Fibroblast of skin of left biceps (primary cell): ENCODE data around the gene GPC3.

Experiments used
- DNase-seq, 2 experiments: peaks; one replicate each; pipeline ENCODE4 v3.0.0-alpha.2; 2013; ENCODE audit warnings: low read depth in 2 of 2

Gene GPC3

DNA sequence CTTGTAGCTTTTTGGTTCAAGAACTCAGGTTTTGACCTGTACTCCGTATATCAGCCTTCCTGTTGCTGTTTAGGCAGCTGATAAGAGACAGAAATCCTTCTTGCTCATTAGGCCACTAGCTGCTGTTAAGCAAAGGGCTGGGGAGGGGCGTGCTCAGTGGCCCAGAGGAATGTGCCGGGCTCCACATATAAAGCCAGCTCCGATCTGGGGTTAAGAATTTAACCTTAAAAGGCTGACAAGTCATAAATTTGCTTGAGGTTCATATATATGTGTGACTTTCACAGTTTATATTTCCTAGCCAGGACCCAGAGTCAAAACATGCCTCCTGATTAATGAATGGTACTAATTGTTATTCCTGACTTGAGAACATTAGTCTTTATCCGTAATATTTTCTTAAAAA, 15.3 kb downstream of the GPC3 start:
- no peak for DNase-seq

DNA sequence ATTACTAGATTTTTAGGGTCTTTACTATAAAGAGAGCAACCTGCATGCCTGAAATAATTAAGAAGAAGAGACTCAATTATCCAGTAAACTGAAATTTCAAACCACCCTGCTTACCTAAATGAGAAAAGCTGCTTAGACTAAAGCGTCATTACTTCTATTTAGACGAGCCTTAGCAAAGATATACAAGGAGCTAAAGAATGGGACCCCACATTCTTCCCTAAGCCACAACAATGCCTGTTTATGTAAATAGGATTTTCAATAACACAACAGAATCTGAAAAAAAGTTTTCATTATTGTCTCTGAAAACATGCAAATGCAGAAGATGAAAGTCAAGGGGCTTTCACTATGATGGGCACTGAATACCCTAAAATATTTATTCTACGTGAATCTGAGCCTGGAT, 16.2 kb downstream of the GPC3 start:
- DNase-seq = no peak

DNA sequence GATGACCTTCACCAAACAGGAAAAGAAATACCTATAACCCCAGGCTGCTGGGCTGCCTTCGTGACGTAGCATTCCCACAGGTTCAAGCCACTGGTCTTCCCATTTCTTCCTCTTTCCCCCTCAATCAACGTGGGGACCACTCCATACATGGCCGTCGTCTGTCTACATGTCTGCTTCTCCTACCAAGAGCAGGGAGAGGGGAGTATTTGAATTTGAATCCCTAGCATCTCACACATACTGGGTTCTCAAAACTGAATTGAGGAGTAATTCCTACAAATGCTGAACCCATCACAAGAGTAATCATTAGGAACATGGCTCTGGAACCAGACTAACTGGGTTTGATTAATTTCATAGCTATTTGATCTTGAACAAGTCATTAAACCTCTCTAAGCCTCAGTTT, 17.3 kb downstream of the GPC3 start:
- DNase-seq = no peak

DNA sequence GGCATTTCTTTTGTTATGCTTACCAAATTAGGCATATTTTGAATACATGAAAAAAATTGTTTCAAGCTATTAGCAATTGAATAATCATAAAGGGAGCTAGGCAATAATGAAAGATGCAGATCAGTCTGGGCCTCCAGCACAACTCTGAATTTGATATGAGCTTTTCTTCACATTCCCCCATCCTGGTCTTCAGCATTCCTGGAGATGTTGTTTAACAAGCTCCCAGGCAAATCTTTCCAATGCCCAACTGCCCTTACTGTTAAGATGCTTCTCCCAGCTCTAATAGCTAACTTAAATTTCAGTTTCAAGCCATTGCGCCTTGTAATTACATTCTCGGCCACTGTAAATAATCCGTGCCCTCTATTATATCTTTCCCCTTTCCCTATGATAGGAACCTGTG, 19.2 kb downstream of the GPC3 start:
- no peak for DNase-seq

DNA sequence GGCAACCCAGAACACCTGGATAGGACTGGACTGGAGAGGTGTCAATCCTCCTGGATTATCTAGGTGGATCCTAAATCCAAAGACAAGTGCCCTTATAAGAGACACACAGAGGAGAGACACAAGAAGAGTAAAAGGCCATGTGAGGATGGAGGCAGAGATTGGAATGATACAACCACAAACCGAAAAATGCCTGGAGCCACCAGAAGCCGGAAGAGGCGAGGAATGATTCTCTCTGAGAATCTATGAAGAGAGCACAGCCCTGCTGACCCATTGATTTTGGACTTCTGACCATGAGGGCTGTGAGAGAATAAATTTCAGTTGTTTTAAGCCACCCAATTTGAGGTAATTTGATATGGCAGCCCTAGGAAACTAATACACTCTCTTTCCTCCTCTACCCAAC, 20.1 kb downstream of the GPC3 start:
- DNase-seq = no peak

DNA sequence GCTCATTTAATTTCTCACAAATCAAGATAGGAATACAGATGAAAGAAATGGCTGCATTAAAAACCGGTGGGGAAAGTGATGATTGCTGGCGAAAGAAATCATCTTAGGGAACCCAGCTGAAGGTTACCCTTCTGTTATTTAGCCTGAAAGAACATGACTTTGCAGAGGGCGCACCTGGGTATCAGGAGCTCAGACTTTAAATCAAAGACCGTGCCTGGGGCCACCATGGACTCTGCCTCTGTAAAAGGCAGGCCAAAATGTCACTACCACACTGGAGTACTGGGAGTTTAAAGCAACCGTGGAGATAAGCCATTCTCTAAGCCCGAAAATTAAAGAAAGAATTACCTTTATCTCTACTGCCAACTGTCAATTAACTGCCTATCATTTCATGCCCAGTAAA, 24.3 kb downstream of the GPC3 start:
- DNase-seq = no peak

DNA sequence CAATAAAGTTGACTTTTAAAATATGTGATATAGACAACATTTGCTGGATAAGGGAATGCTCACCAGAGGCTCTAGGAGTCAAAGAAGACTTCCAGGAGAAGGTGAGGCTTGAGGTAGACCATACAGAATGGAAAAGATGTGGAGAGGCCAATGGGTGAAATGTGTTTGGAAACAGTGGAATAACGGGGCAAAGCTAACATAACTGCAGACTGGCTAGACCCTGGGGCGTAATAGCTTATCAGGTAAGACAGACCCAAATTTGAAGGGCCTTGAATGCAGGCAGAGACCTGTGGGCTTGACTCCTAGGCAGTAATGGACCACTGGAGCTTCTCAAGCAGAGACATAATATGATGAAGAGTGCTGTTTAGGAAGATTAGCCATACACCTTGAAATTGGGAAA, 25.4 kb downstream of the GPC3 start:
- DNase-seq = no peak

DNA sequence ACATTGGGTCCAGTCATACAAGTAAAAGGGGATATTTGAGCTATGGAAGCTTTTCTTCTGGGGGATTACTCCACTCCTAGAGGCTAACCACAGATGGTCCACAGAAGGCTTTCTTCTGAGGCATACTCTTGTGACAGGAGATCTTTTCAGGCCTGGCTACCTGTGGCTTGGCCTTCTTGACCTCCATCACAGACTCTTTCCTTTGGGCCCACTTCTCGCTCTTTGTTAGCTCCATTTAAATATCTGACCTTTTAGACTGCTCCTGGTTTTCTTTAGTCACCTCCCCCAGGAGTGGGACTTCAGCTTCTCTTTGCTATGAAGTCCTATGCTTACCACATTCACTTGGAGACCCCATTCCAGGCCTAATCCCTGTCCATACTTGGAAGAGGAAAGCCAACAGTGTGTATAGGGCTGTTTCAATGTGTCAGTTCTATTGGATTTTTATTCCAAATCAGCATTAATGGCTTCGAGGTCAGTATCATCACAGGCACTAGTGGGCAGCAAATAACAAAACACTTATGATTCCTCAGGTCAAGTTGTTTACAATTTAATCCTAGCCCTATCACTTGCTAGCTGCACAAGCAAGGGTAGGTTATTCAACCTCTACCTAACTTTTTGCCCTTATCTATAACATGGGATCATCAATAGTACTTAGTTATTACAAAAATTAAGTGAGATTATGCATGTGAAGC, 26.3 kb downstream of the GPC3 start:
- no peak for DNase-seq

DNA sequence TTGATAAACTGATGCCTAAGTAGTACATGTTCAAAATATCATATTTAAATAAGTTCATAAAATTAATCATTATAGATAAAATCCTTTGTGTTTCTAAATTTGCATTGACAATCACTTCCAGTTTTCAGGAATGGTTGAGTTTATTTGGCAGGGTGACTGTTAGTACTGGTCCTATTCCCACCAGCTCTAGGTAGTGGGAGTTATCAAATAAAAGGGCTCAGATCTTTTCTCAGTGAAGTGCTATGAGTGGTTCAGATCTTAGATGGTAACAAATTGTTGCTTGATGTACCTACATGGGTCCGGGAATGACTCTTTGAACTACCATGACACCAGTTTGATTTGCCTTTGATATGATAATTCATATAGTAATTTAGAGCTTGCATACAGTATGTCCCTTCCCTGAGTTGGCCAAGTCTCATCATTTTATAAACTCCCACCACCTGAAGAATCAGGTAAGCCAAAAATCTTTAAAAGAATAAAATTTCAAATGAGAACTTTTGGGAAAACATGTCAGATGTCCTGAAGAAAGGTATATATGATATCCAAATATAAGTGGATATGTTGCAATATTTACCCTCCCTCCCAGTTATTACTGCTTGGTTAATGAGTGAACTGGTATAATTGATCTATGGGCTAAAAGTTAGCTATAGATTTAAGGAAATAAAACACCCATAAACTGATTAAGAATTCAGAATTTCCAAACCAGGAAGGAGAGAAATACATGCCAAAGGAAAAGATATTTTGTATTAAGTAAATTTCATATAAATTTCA, 28.6 kb downstream of the GPC3 start:
- DNase-seq = no peak

DNA sequence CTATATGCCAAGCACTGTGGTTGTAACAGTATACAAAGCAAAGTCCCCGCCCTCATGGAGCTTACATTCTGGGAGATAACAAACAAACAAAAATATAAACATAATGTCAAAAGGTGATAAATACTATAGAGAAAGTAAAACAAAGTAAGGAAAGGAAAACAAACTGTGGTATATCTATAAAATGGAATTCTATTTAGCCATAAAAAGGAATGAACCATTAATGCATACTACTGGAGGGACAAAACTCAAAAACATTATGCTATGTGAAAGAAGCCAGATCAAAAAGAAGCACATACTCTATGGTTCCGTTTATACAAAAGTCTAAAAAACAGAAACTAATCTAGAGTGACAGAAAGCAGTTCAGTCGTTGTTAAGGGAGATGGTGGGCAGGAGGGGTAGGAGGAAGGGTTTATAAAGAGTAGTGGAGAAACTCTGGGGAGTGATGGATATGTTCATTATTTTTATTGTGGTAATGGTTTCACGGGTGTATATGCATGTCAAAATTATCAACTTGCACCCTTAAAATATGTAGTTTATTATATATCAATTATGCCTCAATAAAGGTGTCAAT, 31.5 kb downstream of the GPC3 start:
- no peak for DNase-seq

DNA sequence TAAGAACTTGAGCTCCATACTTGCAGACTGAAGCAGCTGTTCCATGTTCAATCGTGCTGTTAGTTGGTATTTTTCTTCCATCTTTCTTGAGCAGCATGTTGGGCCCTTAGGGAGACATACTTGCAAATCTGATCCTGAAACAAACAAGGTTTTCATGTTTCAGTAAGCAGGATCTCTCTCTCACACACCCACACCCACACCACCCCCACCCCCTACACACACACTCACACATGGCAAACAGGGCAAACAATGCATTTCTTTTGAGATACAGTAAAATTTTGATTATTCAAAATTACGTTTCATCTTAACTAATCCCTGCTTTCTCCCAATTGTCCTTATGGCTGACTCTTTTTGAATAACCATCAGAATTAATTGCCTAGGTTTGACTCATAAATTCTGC, 32.3 kb downstream of the GPC3 start:
- no peak for DNase-seq

DNA sequence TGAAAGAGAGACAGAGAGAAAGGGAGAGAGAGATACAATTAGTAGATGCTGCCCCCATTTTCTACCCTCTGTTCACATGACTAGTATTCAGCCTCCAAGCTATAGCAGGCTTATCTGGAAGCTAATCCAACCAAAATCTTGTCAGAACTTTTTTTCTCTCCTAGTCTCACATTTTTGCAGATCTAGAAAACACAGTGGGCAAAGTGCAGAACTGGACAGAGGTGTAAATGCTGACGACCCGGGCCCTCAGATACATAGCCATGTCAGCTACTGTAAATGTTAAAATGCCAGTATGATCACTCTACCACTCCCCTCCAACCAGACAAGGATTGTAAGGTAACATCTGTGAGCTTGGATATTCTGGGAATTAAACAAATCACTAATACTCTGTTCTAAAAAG, 34.3 kb downstream of the GPC3 start:
- DNase-seq = no peak

DNA sequence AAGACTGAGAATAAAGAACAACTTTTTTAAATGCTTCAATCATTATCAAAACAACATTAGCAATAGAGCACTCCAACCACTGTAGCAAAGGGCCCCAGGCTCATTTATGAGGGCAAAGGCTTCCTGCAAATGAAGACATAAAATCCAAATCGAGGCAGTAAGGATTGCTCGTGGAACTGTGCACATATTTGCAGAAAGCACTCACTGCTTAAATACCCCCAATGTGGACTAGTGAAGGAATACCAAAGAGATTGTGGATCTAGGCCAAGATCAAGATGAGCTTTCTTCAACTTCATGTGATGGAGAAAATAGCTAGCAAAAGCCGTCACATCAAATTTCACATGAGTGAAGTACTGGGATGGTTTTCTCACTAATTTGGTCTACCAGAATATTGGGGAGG, 35.2 kb downstream of the GPC3 start:
- DNase-seq = no peak

DNA sequence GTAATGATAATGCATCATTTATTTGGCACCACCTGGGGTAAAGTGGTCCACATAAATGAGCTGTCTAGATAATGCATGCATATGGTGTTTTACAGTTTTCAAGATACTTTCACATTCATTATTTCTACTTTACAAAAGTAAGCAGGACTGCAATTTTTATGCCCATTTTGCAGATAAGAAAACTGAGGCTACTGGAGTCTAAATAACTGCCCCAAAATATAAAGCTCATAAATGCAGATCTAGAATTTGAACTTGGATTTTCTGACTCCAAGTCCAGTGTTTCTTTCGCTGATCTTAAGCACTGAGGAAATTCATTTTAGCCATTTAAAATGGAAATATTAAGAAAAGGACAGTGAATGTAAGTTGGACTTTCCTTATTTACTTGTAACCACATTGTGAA, 36.5 kb downstream of the GPC3 start:
- no peak for DNase-seq

DNA sequence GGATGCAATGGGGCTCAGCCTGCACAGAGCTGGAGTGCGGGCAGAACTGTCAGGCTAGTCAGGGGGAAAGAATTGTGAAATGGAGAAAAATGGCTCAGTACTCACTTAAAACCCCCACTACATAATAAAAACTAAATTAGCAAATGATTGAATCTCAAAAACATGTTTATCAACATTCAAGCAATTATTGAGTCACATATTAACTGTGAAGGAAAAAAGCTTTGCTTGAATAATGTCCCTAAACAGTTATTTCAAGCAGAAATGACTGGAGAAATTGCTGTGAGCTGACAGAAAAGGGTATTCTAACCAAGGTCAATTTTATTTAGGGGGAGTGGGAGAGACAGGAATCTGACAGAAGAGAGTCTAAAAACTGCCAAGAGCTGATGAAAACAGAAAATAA, 37.4 kb downstream of the GPC3 start:
- no peak for DNase-seq

DNA sequence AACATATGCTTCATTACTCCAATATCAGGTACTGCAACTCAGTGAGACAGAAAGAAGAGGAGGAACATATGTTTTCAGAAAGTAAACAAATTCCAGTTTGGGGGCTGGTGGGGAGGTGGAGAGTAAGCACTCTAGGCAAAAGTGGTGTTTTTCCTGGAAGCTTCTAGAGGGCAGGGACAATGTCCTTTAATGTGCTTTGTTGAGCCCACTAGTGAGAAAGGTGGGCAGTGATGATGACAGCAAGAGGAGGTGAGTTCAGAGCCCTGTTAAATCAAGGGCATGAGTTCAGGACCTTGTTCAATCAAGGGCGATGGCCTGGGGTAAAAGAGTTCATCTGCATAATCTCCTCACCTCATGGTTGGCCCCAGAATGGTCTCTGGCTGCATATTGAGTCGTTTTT, 38.4 kb downstream of the GPC3 start:
- DNase-seq = no peak

DNA sequence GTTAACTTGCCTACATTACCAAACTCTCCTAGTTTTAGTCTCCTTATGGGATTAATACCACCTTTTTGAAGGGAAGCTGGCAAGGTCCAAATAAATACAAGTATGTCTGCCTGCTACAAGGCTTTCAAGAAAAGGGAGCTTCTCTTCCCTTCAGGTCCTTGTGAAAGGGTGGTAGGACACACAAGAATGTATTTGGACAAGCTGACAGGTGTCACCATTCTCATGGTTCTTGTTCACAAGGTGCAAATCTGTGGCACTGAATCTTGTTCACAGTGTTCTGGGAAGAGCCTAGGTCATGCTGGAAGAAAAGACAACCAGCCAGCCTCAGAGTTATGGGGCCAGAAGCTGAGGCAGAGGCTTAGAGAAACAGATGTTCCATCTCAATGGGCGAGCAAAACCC, 41.9 kb downstream of the GPC3 start:
- DNase-seq = no peak

DNA sequence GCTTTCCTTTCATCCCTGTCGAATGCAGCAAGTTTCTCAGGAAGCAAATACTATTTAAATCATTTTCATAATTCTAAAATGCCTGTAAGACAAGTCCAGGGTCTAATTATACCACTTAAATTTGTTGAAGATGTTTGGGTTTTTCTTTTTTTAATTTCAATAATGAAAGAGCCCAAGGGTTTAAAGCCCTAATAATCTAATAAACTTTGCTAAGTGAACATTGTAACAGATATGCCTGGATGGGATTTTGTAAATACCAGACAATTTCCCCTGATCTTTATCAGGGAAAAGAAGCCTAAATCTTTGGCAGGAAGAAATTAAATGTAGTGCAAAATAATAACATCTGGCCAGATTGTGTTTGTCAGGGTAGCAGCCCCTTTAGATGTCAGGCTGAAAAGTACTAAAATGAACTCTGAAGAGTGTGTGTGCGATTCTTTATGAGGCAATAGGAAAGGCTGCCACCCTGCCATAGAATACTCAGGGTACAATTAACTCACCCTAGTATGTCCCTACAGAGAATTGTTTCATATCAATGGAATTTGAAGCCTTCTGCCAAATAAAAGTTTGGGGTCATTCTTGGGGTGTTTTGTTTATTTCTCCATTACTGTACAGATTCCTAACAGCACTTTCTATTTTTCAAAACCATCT, 45.6 kb downstream of the GPC3 start:
- DNase-seq = no peak

DNA sequence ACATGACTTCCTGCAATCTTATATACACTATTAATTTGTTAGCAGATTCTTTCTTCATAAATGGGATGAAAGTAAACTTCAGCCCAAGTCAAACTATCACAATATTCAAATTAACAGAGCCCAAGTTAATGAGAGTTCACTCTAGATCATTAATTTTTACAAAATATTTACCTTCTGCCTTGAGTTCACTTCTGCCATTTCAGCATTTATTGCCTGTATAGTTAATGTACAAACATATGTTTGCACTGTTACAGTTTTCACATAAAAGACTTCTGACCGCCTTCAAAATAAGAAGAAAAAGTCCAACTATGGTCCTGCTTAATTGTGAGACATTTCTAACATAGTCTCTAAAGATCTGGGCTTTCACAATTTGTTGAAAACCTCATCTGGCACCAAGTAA, 46.9 kb downstream of the GPC3 start:
- no peak for DNase-seq

DNA sequence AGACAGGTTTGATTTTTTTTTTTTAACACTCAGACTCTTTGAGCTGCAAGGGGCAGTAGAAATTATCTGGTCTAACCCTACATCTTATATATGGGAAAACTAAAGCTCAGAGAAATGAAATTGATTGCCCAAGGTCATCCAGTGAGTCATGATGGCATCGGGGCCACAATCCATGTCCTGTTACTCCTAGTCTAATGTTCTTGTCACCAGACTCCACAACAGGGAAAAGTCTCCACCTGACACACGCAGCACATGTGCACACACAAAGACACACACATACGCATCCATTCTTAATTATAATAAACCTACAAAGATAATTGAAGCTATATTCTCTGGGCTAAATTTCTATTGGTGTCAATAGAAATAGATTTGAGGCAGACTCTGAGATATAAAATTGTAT, 48.4 kb downstream of the GPC3 start:
- no peak for DNase-seq

DNA sequence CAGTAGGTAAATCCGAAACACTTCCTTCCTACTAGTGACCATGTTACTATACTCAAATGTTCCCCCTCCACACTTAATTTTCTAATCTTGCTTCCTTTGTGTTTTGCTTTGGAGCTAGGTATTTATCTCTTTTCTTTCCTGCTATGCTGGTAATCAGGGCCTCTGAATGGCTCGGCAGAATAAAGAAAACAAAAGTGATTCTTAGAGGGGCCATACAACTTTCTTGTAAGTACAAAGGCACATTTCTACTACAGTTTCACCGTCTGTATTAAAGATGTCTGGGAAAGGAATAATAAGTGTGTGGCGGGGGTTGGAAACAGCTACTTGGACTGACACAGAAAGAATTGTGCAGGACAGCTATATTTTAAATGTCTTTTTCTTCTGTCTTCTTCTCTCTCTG, 50.3 kb downstream of the GPC3 start:
- DNase-seq = no peak

DNA sequence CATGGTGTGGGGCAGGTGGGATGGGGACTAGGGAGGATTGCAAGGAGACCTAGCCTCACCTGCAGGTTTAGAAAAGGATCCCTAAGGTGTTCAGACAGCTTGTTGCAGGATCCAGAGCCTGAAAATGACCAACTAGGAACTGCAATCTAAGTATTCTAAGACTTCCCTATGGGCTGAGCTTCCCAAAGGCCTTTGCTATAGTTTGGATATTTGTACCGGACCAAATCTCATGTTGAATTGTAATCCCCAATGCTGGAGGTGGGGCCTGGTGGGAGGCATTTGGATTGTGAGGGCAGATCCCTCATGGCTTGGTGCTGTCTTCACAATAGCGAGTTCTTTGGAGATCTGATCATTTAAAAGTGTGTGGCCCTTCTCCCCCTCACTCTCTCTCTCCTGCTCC, 52.1 kb downstream of the GPC3 start:
- no peak for DNase-seq
